H9 (cell line): ENCODE results near the gene RAI14. TPM values are rescaled to one million over a fixed set of nuclear protein-coding genes. Genes with fewer than 3 reads are reported as not detected.

ENCODE experiments used
- DNase-seq: peaks from one replicate; pipeline ENCODE4 v3.0.0-alpha.2; 2017
- H2AFZ ChIP-seq: one replicate; pipeline ENCODE4 v1.6.1; 2013; ENCODE audit warnings: mild to moderate bottlenecking, low read length, control low read depth, moderate library complexity
- H2AK5ac ChIP-seq: 2 replicates; pipeline ENCODE4 v1.6.1; 2013; ENCODE audit warnings: low read length, control low read depth, mixed read lengths; ENCODE audit not compliant: insufficient read length
- H2BK120ac ChIP-seq: one replicate; pipeline ENCODE4 v1.6.1; 2013; ENCODE audit warnings: low read depth, mild to moderate bottlenecking, low read length, control low read depth, inconsistent platforms; ENCODE audit not compliant: poor library complexity, severe bottlenecking
- H2BK12ac ChIP-seq: 2 replicates; pipeline ENCODE4 v1.6.1; 2013; ENCODE audit warnings: low read length, control low read depth, mixed read lengths, low read depth; ENCODE audit not compliant: insufficient read length
- H2BK15ac ChIP-seq: 2 replicates; pipeline ENCODE4 v1.6.1; 2013; ENCODE audit warnings: low read depth, low read length, control low read depth
- H2BK20ac ChIP-seq: one replicate; pipeline ENCODE4 v1.6.1; 2013; ENCODE audit warnings: low read depth, mild to moderate bottlenecking, low read length, control low read depth, inconsistent platforms; ENCODE audit not compliant: poor library complexity, severe bottlenecking
- H2BK5ac ChIP-seq: 2 replicates; pipeline ENCODE4 v1.6.1; 2013; ENCODE audit warnings: low read length, control low read depth, mixed read lengths; ENCODE audit not compliant: insufficient read length
- H3K14ac ChIP-seq: 2 replicates; pipeline ENCODE4 v1.6.1; 2013; ENCODE audit warnings: low read length, control low read depth; ENCODE audit not compliant: insufficient read depth
- H3K18ac ChIP-seq: 2 replicates; pipeline ENCODE4 v1.6.1; 2013; ENCODE audit warnings: low read depth, mild to moderate bottlenecking, mixed read lengths, low read length, control low read depth; ENCODE audit not compliant: insufficient read length
- H3K23ac ChIP-seq: 2 replicates; pipeline ENCODE4 v1.6.1; 2013; ENCODE audit warnings: low read length, control low read depth, mixed read lengths, low read depth; ENCODE audit not compliant: insufficient read length
- H3K23me2 ChIP-seq: 2 replicates; pipeline ENCODE4 v1.6.1; 2013; ENCODE audit warnings: low read depth, mild to moderate bottlenecking, mixed read lengths, low read length, control low read depth; ENCODE audit not compliant: insufficient read length, poor library complexity, severe bottlenecking
- H3K27ac ChIP-seq: 2 replicates; pipeline ENCODE4 v1.5.1; 2013; ENCODE audit warnings: low read length, control low read depth, mixed read lengths, low read depth; ENCODE audit not compliant: insufficient read length
- H3K27me3 ChIP-seq: 2 replicates; pipeline ENCODE4 v1.6.1; 2013; ENCODE audit warnings: low read length, control low read depth, inconsistent platforms; ENCODE audit not compliant: insufficient read depth
- H3K4ac ChIP-seq: 2 replicates; pipeline ENCODE4 v1.6.1; 2013; ENCODE audit warnings: low read depth, mild to moderate bottlenecking, control low read depth, inconsistent platforms, low read length, moderate library complexity
- H3K4me1 ChIP-seq: 2 replicates; pipeline ENCODE4 v1.6.1; 2013; ENCODE audit warnings: low read length, control low read depth, inconsistent platforms; ENCODE audit not compliant: insufficient read depth
- H3K4me2 ChIP-seq: 2 replicates; pipeline ENCODE4 v1.6.1; 2013; ENCODE audit warnings: low read length, control low read depth, mixed read lengths; ENCODE audit not compliant: insufficient read length, insufficient read depth
- H3K56ac ChIP-seq: 2 replicates; pipeline ENCODE4 v1.6.1; 2013; ENCODE audit warnings: low read depth, mild to moderate bottlenecking, mixed read lengths, low read length, control low read depth; ENCODE audit not compliant: insufficient read length
- H3K79me1 ChIP-seq: 2 replicates; pipeline ENCODE4 v1.6.1; 2013; ENCODE audit warnings: low read depth, mild to moderate bottlenecking, moderate library complexity, low read length, control low read depth, inconsistent platforms; ENCODE audit not compliant: insufficient read depth, poor library complexity, severe bottlenecking
- H3K79me2 ChIP-seq: 2 replicates; pipeline ENCODE4 v1.6.1; 2013; ENCODE audit warnings: low read length, control low read depth, inconsistent platforms; ENCODE audit not compliant: insufficient read depth
- H3K9ac ChIP-seq: 2 replicates; pipeline ENCODE4 v1.6.1; 2013; ENCODE audit warnings: low read length, control low read depth, mixed read lengths; ENCODE audit not compliant: insufficient read length; ENCODE audit errors: extremely low read depth
- H3K9me3 ChIP-seq: one replicate; pipeline ENCODE4 v1.6.1; 2013; ENCODE audit warnings: low read depth, low read length, inconsistent platforms; ENCODE audit not compliant: control insufficient read depth
- H3T11ph ChIP-seq: one replicate; pipeline ENCODE4 v1.6.1; 2013; ENCODE audit warnings: mild to moderate bottlenecking, low read length, control low read depth, inconsistent platforms
- H4K20me1 ChIP-seq: one replicate; pipeline ENCODE4 v1.6.1; 2013; ENCODE audit not compliant: control insufficient read depth, insufficient read length, insufficient read depth
- H4K5ac ChIP-seq: 2 replicates; pipeline ENCODE4 v1.6.1; 2013; ENCODE audit warnings: low read depth, mild to moderate bottlenecking, mixed read lengths, low read length, control low read depth; ENCODE audit not compliant: insufficient read length
- H4K8ac ChIP-seq: replicated peaks from 2 replicates; pipeline ENCODE4 v1.6.1; 2013; ENCODE audit warnings: low read length, control low read depth, mixed read lengths, low read depth; ENCODE audit not compliant: insufficient read length
- H4K91ac ChIP-seq: 2 replicates; pipeline ENCODE4 v1.6.1; 2013; ENCODE audit warnings: low read depth, mild to moderate bottlenecking, moderate library complexity, mixed read lengths, low read length, control low read depth; ENCODE audit not compliant: insufficient read length
- H3K27ac Mint-ChIP-seq, 3 experiments: 2 replicates in 2 of 3; 3 replicates in 1 of 3; pipeline ENCODE4 v1.8.0; 2020 to 2021; ENCODE audit warnings: mixed read lengths in 3 of 3, mild to moderate bottlenecking in 1 of 3, moderate library complexity in 1 of 3
- H3K27me3 Mint-ChIP-seq: 2 replicates; pipeline ENCODE4 v1.8.0; 2021; ENCODE audit warnings: low read depth, mild to moderate bottlenecking, moderate library complexity, mixed read lengths
- H3K36me3 Mint-ChIP-seq, 3 experiments: 2 replicates in 2 of 3; 3 replicates in 1 of 3; pipeline ENCODE4 v1.8.0; 2020 to 2021; ENCODE audit warnings: low read depth in 3 of 3, mixed read lengths in 3 of 3; ENCODE audit not compliant: insufficient read depth in 1 of 3
- H3K4me1 Mint-ChIP-seq, 2 experiments: 2 replicates each; pipeline ENCODE4 v1.8.0; 2020; ENCODE audit warnings: mixed read lengths in 2 of 2
- H3K4me3 Mint-ChIP-seq, 2 experiments: 2 replicates in 1 of 2; 3 replicates in 1 of 2; pipeline ENCODE4 v1.8.0; 2020 to 2021; ENCODE audit warnings: mild to moderate bottlenecking in 2 of 2, mixed read lengths in 2 of 2, moderate library complexity in 1 of 2
- H3K9me3 Mint-ChIP-seq, 2 experiments: 2 replicates in 1 of 2; 3 replicates in 1 of 2; pipeline ENCODE4 v1.8.0; 2020; ENCODE audit warnings: mild to moderate bottlenecking in 2 of 2, mixed read lengths in 2 of 2, moderate library complexity in 1 of 2
- WGBS: extraction: QIAGEN DNeasy Blood & Tissue Kit; methylation state at CpG from one replicate; pipeline ENCODE4 v1.1.7; 2013; ENCODE audit warnings: missing lambda C conversion rate, low lambda C conversion rate, mixed read lengths; ENCODE audit not compliant: insufficient read length; ENCODE audit errors: extremely low coverage; 5-methylcytosine and 5-hydroxymethylcytosine counted together
- total RNA-seq: library from RNA; stranded (reverse); gene quantifications from 2 replicates; pipeline ENCODE4 v1.2.1, GENCODE V29; 2021
- TF ChIP-seq, protein P1 (sequence below): fragments of 200-600 bp; sonication (generic); conservative IDR thresholded peaks from 3 replicates; pipeline ENCODE4 v1.8.0; 2021; ENCODE audit warnings: antibody characterized with exemption, mild to moderate bottlenecking

The RAI14 gene
- total RNA-seq, 1 experiment from 2014 or later, result 127 TPM

GRCh38 chr5:34755926-34756325 is 99.8 kb downstream of the RAI14 start:
- Histone ChIP-seq H3K4me1 (no peaks in the 10 kb centered on the region; the same call in none of the 2 replicates), H4K91ac (no peak overlapping the region), H3K79me2 (no peaks in the 10 kb centered on the region; the same call in 1 of the 2 replicates), H2BK5ac (no peak overlapping the region), H3K9me3 (no peaks in the 10 kb centered on the region), H3K27ac (no peak overlapping the region), H2BK15ac (no peak overlapping the region), H2BK120ac (no peak overlapping the region), H3K4ac (no peak overlapping the region), H2AFZ (no peak overlapping the region), H4K5ac (no peak overlapping the region), H3K56ac (no peak overlapping the region), H4K20me1 (no peaks in the 10 kb centered on the region), H3K23me2 (no peaks in the 10 kb centered on the region), H4K8ac (no peak overlapping the region), H3K18ac (no peak overlapping the region), H2BK12ac (no peak overlapping the region), H3T11ph (no peak overlapping the region), H3K9ac (no peak overlapping the region), H3K23ac (no peak overlapping the region), H3K14ac (no peak overlapping the region), H3K79me1 (no peaks in the 10 kb centered on the region), H2BK20ac (no peak overlapping the region), H2AK5ac (no peak overlapping the region), H3K4me2 (no peak overlapping the region), H3K27me3 (no peaks in the 10 kb centered on the region)
- Mint-ChIP-seq H3K9me3 (peaks cover 6 to 14% of the 10 kb centered on the region in 2 experiments; a peak in 4 of 5 replicates), H3K4me1 (peaks cover 12 to 16% of the 10 kb centered on the region in 2 experiments), H3K27me3 (no peaks in the 10 kb centered on the region), H3K27ac (peak overlapping the region in 1 of 3 experiments; percentile 11; a peak in 3 of 7 replicates), H3K4me3 (no peak overlapping the region), H3K36me3 (peaks cover 42 to 50% (median 42%) of the 10 kb centered on the region in 3 experiments)
- no CpG with 5 or more reads among the region's 4 CpGs for WGBS
- TF ChIP-seq, protein P1, sequence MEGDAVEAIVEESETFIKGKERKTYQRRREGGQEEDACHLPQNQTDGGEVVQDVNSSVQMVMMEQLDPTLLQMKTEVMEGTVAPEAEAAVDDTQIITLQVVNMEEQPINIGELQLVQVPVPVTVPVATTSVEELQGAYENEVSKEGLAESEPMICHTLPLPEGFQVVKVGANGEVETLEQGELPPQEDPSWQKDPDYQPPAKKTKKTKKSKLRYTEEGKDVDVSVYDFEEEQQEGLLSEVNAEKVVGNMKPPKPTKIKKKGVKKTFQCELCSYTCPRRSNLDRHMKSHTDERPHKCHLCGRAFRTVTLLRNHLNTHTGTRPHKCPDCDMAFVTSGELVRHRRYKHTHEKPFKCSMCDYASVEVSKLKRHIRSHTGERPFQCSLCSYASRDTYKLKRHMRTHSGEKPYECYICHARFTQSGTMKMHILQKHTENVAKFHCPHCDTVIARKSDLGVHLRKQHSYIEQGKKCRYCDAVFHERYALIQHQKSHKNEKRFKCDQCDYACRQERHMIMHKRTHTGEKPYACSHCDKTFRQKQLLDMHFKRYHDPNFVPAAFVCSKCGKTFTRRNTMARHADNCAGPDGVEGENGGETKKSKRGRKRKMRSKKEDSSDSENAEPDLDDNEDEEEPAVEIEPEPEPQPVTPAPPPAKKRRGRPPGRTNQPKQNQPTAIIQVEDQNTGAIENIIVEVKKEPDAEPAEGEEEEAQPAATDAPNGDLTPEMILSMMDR, result no peak
- no peak for DNase-seq
